GM20000 (cell line): Measurements from ENCODE around the gene STIM2.

ENCODE experiments used
- DNase-seq: peaks from one replicate; pipeline ENCODE4 v3.0.0; 2012; ENCODE audit warnings: low spot score
- TF ChIP-seq, protein P1 (sequence below): IDR thresholded peaks from 2 replicates; pipeline ENCODE4 v1.5.1; 2012; ENCODE audit warnings: mild to moderate bottlenecking, control low read depth; ENCODE audit errors: extremely low read depth, missing control alignments

The STIM2 gene

DNA sequence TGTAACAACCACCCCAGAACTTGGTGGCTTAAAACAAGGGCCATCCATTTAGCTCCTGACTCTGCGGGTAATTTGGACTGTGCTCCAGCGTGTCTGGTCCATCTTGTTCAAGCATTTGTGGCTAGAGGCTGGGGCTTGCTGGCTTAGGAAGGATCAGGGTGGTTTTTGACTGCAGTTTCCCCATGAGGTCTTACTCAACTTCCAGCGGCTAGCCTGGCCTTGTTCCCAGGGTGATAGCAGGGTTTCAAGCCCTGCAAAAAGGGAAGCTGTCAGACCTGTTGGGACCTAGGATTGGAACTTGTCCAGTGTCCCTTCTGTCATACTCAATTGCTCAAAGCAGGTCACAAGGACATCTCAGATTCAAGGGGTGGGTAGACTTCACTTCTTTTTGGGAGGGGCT lies 205.9 kb downstream of the STIM2 start:
- TF ChIP-seq, protein P1, sequence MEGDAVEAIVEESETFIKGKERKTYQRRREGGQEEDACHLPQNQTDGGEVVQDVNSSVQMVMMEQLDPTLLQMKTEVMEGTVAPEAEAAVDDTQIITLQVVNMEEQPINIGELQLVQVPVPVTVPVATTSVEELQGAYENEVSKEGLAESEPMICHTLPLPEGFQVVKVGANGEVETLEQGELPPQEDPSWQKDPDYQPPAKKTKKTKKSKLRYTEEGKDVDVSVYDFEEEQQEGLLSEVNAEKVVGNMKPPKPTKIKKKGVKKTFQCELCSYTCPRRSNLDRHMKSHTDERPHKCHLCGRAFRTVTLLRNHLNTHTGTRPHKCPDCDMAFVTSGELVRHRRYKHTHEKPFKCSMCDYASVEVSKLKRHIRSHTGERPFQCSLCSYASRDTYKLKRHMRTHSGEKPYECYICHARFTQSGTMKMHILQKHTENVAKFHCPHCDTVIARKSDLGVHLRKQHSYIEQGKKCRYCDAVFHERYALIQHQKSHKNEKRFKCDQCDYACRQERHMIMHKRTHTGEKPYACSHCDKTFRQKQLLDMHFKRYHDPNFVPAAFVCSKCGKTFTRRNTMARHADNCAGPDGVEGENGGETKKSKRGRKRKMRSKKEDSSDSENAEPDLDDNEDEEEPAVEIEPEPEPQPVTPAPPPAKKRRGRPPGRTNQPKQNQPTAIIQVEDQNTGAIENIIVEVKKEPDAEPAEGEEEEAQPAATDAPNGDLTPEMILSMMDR: no peak
- no peak for DNase-seq

DNA sequence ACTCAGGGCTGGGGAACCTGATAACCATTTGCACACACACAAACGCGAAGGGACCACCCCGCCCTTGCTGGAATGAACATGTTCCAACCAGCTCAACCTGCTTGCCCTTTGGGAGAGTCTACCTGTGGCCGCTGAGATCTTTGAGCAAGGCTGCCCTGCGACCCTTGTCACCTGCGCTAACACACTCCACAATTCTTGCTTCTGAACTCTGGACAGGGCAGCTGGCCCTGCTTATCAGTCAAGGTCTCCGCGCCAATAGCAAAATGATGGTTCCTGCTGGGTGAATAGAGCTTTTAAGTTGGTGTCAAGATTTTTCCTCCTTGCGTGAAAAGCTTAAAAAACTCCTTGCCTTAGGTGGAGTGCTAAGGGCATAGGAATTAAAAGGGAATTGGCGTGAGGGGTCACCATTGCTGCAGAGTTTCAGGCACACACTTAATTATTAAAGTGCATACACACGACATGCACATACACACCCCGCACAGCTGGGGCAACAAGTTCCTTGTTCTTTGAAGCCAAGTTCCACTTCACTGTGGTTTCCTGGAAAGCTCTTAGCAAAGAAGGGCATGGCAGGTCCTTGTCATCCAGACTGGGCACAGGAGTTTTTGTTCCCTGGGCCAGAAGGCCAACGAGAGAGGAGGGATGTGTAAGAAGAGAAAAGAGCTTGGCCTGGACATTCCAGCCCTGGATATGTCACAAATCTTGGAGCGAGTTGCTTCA lies 207.7 kb downstream of the STIM2 start:
- DNase-seq: no peak

More for the DNA sequence above, 207.7 kb downstream of the STIM2 start:
- TF ChIP-seq, protein P1: no peak
